ENCODE results near the gene MXI1.
A peak's percentile ranks its signal among the peaks of the same experiment; 100 is the strongest.

The MXI1 gene

GRCh38 chr10:110304780-110305421, 97.5 kb downstream of the MXI1 start, which contains the start of gene SMNDC1:
SMNDC1 (minus strand) TSS chr10:110304920; CDS start chr10:110303587, 1,333 bp downstream.
- Mint-ChIP-seq H3K27me3 (no peaks in the 10 kb centered on the region), H3K36me3 (peaks cover 9% of the 10 kb centered on the region), H3K27ac (peak within 1 kb of the TSS; percentile 94), H3K4me3 (peak within 1 kb of the TSS; percentile 90), H3K4me1 (peaks cover 19% of the 10 kb centered on the region), H3K9me3 (no peaks in the 10 kb centered on the region)
- ATAC-seq (ENCODE audit: low read depth) (peak; percentile 88), DNase-seq (ENCODE audit: low spot score in 2 of 2) (peak; percentile 98)

GRCh38 chr10:110305767-110306451, 98.5 kb downstream of the MXI1 start:
- Mint-ChIP-seq H3K4me1 (peaks cover 17% of the 10 kb centered on the region), H3K9me3 (no peaks in the 10 kb centered on the region), H3K4me3 (peak overlapping the region; percentile 90), H3K36me3 (peaks cover 8% of the 10 kb centered on the region), H3K27me3 (no peaks in the 10 kb centered on the region), H3K27ac (peak overlapping the region; percentile 94)
- DNase-seq (ENCODE audit: low spot score in 2 of 2), result peak in 1 of 2 donors; percentile 66
- ATAC-seq (ENCODE audit: low read depth), result peak; percentile 45

DNA sequence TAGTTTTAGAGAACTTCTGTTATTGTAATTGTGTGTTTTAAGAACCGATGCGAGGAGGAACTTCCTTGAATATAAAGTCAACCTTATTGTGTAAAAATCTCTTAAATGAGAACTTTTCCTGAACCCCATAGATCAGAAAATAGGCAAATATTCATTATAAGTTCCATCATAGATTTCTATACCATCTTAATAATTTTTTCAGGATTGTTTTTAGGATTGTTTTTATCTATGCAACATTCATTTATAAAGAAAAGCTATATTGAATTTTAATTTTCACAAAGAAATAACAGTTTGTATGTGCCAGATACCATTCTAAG, 99.0 kb downstream of the MXI1 start:
- H3K36me3 Mint-ChIP-seq, result peaks cover 6% of the 10 kb centered on the region
- ATAC-seq (ENCODE audit: low read depth) (no peak), DNase-seq (ENCODE audit: low spot score in 2 of 2) (no peak)
- peaks cover 16% of the 10 kb centered on the region for H3K4me1 Mint-ChIP-seq
- H3K27me3 Mint-ChIP-seq, result no peaks in the 10 kb centered on the region
- H3K9me3 Mint-ChIP-seq, result no peaks in the 10 kb centered on the region
- H3K27ac Mint-ChIP-seq, result no peak overlapping the region
- no peak overlapping the region for H3K4me3 Mint-ChIP-seq

- peaks cover 4% of the 10 kb centered on the region for H3K36me3 Mint-ChIP-seq
- ATAC-seq (ENCODE audit: low read depth) (no peak), DNase-seq (ENCODE audit: low spot score in 2 of 2) (no peak)
- H3K4me3 Mint-ChIP-seq, result no peak overlapping the region
- no peaks in the 10 kb centered on the region for H3K27me3 Mint-ChIP-seq
- no peak overlapping the region for H3K27ac Mint-ChIP-seq
- no peaks in the 10 kb centered on the region for H3K9me3 Mint-ChIP-seq
- H3K4me1 Mint-ChIP-seq, result peaks cover 18% of the 10 kb centered on the region
These were observed 100.4 kb downstream of the MXI1 start for GRCh38 chr10:110307805-110308204.

- Mint-ChIP-seq H3K4me1 (peaks cover 9% of the 10 kb centered on the region), H3K27ac (no peak overlapping the region), H3K27me3 (peaks cover 4% of the 10 kb centered on the region), H3K9me3 (no peaks in the 10 kb centered on the region), H3K36me3 (no peaks in the 10 kb centered on the region), H3K4me3 (no peak overlapping the region)
- no peak for ATAC-seq (ENCODE audit: low read depth)
- no peak for DNase-seq (ENCODE audit: low spot score in 2 of 2)
These were observed 103.3 kb downstream of the MXI1 start for GRCh38 chr10:110310741-110311140.

DNA sequence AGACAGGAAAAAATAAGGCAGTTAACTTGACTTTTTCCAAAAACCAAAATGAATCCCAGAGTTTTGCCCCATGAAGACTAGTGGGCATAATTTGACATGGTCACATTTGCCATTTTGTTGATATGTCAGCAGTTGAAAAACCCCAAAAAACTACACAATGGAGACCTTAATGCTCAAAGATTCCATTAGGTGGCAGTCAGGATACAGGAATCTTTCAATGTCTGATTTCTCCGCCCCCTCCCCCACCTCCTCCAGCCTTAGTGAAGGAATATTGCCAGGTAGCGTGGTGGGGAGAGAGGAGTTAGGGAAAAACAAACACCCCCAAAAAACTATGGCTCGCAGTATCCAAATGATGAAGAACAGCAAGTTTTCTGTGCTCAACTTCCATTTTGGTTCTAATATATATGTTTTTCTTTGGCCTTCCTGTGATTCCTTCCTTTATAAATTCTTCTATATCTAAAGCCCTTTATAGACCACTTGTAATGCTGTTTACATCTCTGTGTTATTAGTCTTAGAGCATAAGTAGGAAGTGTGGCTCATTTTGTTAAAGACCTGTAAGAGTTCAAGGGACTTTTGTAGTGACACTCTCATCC, 104.0 kb downstream of the MXI1 start:
- H3K36me3 Mint-ChIP-seq, result no peaks in the 10 kb centered on the region
- no peak overlapping the region for H3K4me3 Mint-ChIP-seq
- ATAC-seq (ENCODE audit: low read depth) (peak; percentile 74), DNase-seq (ENCODE audit: low spot score in 2 of 2) (peak in 1 of 2 donors; percentile 34)
- H3K27me3 Mint-ChIP-seq, result peaks cover 4% of the 10 kb centered on the region
- no peaks in the 10 kb centered on the region for H3K9me3 Mint-ChIP-seq
- peaks cover 6% of the 10 kb centered on the region for H3K4me1 Mint-ChIP-seq
- no peak overlapping the region for H3K27ac Mint-ChIP-seq

GRCh38 chr10:110312206-110312605, 104.8 kb downstream of the MXI1 start:
- peaks cover 4% of the 10 kb centered on the region for H3K27me3 Mint-ChIP-seq
- H3K4me1 Mint-ChIP-seq, result peaks cover 6% of the 10 kb centered on the region
- no peak overlapping the region for H3K27ac Mint-ChIP-seq
- H3K36me3 Mint-ChIP-seq, result no peaks in the 10 kb centered on the region
- no peaks in the 10 kb centered on the region for H3K9me3 Mint-ChIP-seq
- no peak for ATAC-seq (ENCODE audit: low read depth)
- no peak overlapping the region for H3K4me3 Mint-ChIP-seq
- no peak for DNase-seq (ENCODE audit: low spot score in 2 of 2)

- no peak for ATAC-seq (ENCODE audit: low read depth)
- Mint-ChIP-seq H3K4me3 (no peak overlapping the region), H3K9me3 (no peaks in the 10 kb centered on the region), H3K27ac (no peak overlapping the region), H3K36me3 (no peaks in the 10 kb centered on the region), H3K27me3 (peaks cover 4% of the 10 kb centered on the region), H3K4me1 (peaks cover 6% of the 10 kb centered on the region)
- DNase-seq (ENCODE audit: low spot score in 2 of 2), result no peak
These were observed 106.3 kb downstream of the MXI1 start for GRCh38 chr10:110313674-110314073.

DNA sequence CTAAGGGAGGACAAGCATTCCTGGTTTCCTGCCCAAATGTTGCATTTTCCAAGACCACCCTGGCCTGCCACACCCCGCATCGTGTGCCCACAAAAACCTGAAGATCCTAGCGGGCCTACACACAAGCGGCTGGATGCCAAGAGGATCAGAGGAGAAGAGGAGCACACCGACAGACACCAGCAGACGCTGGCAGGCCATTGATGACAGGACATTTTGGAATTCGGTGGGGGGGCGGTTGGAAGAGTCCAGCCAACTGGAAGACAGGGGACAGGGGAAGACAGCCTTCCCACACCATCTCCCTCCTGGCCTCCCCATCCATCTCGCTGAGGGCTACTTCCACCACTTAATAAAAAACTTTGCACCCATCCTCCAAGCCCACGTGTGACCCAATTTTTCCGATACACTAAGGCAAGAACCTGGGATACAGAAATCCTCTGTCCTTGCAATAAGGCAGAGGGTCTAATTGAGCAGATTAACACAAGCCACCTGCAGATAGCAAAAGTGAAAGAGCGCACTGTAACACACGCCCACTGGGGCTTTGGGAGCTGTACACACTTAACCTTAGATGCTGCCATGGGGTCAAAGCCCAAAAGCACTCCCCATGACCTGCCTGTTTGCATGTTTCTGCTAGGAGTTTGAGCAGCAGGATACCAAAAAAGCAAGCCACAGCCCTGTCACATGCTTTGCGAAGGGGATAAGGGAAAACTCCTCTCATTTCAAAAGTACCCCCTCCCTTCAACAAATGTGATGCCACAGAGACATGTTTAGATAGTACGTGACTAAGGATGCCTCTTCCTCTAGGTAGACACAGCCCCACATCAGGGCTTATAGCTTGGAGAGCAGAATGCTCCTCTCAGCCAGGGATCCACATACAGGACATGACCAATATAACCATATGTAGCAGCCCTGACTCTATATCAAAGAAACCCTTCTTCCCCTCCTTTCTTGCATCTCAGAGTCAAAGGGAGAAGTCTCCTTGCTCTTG, 110.8 kb downstream of the MXI1 start:
- ATAC-seq (ENCODE audit: low read depth), result no peak
- peaks cover 3% of the 10 kb centered on the region for H3K27me3 Mint-ChIP-seq

DNA sequence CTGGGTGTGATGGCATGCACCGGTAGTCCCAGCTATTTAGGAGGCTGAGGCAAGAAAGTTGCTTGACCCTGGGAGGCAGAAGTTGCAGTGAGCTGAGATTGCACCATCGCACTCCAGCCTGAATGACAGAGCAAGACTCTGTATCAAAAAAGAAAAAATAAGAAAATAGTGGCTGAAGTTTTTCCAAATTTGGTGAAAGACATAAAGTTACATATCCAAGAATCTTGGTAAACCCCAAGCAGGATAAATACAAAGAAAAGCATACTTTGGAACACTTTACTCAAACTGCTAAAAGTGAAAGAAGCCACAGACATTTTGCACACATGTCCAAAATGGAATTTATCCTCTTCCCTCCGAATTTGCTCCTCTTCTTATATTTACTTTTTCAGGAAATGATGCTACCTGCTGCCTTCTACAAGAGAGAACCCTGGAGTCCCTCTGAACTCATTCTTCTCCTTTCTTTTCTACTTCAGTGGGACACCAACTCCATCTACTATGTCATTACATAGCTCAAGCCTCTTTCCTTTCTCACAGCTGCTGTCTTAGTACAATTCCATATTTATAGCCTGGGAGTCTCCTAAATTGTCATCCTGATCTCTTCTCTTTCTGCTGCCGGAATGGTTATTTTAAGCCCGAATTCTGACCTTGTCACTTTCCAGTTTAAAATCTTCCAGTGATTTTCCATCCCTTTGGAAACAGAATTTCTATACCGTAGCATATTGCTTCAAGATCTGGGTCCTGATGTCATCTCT, 114.6 kb downstream of the MXI1 start:
- no peak for ATAC-seq (ENCODE audit: low read depth)
- Mint-ChIP-seq H3K27me3 (peaks cover 2% of the 10 kb centered on the region), H3K4me1 (peaks cover 13% of the 10 kb centered on the region), H3K27ac (peak overlapping the region; percentile 58), H3K36me3 (peaks cover 11% of the 10 kb centered on the region), H3K9me3 (peaks cover 5% of the 10 kb centered on the region), H3K4me3 (no peak overlapping the region)
- DNase-seq (ENCODE audit: low spot score in 2 of 2), result no peak

More for the DNA sequence above, 110.8 kb downstream of the MXI1 start:
- Mint-ChIP-seq H3K27ac (no peak overlapping the region), H3K4me1 (peaks cover 2% of the 10 kb centered on the region), H3K36me3 (peaks cover 11% of the 10 kb centered on the region), H3K4me3 (no peak overlapping the region), H3K9me3 (peaks cover 5% of the 10 kb centered on the region)
- no peak for DNase-seq (ENCODE audit: low spot score in 2 of 2)

DNA sequence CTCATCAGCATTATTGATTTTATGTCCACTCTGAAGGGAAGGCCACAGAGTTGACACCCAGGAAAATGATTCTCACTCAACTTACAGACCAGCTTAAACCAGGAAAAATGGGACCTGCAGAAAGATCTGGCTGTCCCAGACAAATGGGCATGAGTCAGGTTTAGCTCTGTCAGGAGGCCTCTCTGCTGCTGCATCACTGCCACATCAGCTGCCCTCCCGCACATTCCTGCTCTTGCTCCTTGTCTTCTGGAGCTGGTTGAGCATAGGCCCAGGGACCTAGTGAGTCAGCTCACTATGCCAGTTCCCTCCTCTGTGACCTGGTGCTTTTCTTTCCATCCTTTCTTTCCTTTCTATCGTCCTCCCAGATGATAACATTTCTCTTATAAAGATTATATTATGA, 116.1 kb downstream of the MXI1 start:
- no peak for DNase-seq (ENCODE audit: low spot score in 2 of 2)

GRCh38 chr10:110324201-110324804, 116.9 kb downstream of the MXI1 start:
- Mint-ChIP-seq H3K4me1 (peaks cover 13% of the 10 kb centered on the region), H3K27ac (peak overlapping the region; percentile 91), H3K36me3 (peaks cover 11% of the 10 kb centered on the region), H3K27me3 (peaks cover 2% of the 10 kb centered on the region), H3K4me3 (no peak overlapping the region), H3K9me3 (peaks cover 5% of the 10 kb centered on the region)
- DNase-seq (ENCODE audit: low spot score in 2 of 2) (no peak), ATAC-seq (ENCODE audit: low read depth) (peak; percentile 57)

More for the DNA sequence above, 116.1 kb downstream of the MXI1 start:
- no peak for ATAC-seq (ENCODE audit: low read depth)
- Mint-ChIP-seq H3K27me3 (peaks cover 2% of the 10 kb centered on the region), H3K9me3 (peaks cover 5% of the 10 kb centered on the region), H3K4me3 (no peak overlapping the region), H3K27ac (peak overlapping the region; percentile 58), H3K4me1 (peaks cover 13% of the 10 kb centered on the region), H3K36me3 (peaks cover 11% of the 10 kb centered on the region)

- Mint-ChIP-seq H3K4me1 (peaks cover 13% of the 10 kb centered on the region), H3K27me3 (peaks cover 2% of the 10 kb centered on the region), H3K36me3 (peaks cover 7% of the 10 kb centered on the region), H3K4me3 (no peak overlapping the region), H3K9me3 (peaks cover 7% of the 10 kb centered on the region), H3K27ac (peak overlapping the region; percentile 91)
- peak; percentile 88 for ATAC-seq (ENCODE audit: low read depth)
- peak in 1 of 2 donors; percentile 23 for DNase-seq (ENCODE audit: low spot score in 2 of 2)
These were observed 117.4 kb downstream of the MXI1 start for GRCh38 chr10:110324805-110325280.
